Measurements from ENCODE around the gene IMPDH1.

Gene IMPDH1

DNA sequence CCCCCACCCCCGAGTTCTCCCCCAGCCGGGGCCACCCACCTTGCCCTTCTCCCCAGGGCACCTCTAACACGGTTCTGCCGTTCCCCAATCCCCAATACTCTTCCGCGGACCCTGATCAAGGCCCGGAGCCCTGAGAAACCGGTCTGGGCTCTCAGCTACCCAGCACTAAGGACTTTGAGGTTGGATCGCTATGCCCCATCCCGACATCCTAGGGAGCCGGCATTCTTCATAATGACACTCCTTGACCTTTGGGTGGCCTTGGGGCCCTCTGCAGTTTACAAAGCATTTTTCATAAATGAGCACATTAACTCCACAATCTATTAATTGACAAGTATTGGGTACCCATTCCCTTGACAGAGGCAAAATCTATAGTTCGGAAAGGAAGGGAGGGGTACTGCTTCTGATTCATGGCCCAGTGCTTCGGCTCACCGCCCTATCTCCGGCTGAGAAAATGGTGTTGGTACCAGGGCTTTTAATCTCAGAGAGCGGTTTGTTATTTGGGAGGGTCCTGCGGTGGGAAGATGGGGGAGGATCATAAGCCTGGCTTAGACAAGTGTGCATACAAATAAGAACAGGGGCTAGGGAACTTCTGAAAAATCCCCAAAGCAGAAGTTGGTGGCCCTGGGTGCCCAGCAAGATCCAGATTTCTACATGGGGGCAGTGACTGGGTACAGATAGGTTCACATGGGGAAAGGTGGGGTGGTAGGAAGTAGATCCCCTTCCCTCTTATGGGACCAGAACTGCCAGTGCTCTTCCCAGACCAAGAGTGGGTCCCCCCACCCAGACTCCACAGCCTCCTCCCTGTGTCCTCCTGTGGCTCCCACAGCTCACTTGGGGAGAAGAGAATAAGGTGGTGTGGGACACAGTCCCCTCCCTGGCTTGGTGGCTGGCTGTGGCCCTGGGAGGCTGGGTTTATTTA is 3.2 kb downstream of the IMPDH1 start:
- DNase-seq, result no peak

- peak in 6 of 51 donors; percentile 19 to 44 (median 32) for DNase-seq
Observed at GRCh38 chr7:128405471-128406313, 4.1 kb downstream of the IMPDH1 start.

- peak in 2 of 51 donors; percentile 23 to 29 for DNase-seq
Observed at GRCh38 chr7:128404886-128405470, 4.8 kb downstream of the IMPDH1 start.

DNA sequence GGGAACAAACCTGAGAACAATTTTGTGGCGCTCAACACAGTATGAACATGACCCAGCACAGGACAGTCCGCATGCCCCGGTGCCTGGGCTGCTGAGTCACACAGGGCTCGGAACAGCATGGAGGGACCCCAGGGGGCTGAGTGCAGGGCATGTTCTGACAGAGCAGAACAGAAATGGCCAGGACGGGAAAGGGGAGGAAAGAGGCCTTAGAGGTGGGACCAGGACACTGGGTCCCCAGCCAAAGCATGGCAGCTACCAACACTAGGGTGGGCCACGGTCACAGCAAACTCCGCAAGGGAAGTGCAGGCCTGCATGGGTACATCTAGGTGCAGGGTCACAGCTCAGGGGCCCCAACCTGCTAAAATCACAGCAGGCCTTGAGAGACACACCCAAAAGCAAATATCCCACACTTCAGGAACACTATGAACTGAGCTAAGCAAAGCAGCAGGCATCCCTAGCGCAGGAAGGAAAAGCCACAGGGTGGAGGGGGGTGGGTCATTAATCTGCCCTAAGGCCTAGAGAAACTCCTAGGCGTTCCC is 5.6 kb downstream of the IMPDH1 start:
- no peak for DNase-seq

- no peak for DNase-seq
Observed at GRCh38 chr7:128403676-128404075, 6.1 kb downstream of the IMPDH1 start.

GRCh38 chr7:128402356-128402755 is 7.4 kb downstream of the IMPDH1 start:
- DNase-seq, result no peak

DNA sequence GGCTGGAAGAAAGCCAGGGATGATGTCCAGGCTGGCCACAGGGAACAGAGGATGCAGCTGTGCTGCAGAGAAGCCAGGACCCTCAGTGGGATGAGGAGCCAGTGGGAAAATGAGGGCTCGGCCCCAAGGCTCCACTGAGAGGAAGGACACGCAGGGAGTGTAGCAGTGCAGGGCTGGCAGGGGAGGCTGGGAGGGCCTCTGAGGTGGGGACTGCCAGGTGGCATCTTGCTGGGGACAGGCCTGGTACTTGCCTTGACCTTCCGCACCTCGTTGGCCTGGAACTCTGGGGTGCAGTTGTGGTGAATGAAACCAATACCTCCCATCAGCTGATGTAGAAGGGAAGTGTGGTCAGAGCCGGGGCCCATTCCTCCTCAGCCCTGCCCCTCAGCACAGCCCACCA is 9.2 kb downstream of the IMPDH1 start:
- no peak for DNase-seq

- DNase-seq, result no peak
Observed at GRCh38 chr7:128399991-128400390, 9.8 kb downstream of the IMPDH1 start.

- no peak for DNase-seq
Observed at GRCh38 chr7:128398841-128399135, 11.0 kb downstream of the IMPDH1 start.

- peak in 35 of 51 donors; percentile 5 to 70 (median 34) for DNase-seq
Observed at GRCh38 chr7:128398016-128398840, 11.6 kb downstream of the IMPDH1 start.

DNA sequence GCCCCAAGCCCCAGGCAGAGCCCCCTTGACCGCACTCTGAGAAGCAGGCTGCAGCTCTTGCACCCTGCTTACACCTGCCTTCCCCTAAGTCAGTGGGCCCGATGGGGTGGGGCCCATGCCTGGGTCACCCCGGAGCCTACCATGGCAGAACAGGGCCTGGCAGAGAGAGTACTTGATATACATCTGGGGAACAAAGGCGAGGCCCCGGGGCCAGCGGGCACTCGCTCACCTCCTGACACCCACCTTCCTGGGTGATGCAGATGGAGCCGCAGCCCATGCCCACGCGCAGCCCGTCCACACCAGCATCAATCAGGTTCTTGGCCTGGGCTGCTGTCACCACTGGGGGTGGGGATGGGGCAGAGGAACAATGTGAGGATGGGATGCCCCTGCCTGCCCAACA is 13.4 kb downstream of the IMPDH1 start:
- DNase-seq, result no peak

DNA sequence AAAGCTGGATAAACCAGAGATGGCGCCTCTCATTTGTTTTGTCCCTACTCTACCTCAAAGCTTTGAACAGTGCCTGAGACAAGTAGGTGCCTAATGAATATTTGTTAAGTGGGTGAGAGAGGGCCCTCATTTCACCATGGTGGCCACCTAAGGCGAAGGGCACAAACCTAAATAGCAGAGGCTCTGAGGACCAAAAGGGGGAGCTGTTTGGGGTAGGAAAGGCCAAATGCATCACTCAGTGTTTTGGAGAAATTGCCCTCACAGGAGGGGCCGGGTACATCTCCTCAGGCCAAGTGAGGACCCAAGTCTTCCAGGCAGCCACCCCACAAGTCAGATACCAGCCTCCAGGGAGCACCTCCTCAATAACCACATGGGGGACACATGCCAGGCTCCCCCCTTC is 14.0 kb downstream of the IMPDH1 start:
- no peak for DNase-seq

DNA sequence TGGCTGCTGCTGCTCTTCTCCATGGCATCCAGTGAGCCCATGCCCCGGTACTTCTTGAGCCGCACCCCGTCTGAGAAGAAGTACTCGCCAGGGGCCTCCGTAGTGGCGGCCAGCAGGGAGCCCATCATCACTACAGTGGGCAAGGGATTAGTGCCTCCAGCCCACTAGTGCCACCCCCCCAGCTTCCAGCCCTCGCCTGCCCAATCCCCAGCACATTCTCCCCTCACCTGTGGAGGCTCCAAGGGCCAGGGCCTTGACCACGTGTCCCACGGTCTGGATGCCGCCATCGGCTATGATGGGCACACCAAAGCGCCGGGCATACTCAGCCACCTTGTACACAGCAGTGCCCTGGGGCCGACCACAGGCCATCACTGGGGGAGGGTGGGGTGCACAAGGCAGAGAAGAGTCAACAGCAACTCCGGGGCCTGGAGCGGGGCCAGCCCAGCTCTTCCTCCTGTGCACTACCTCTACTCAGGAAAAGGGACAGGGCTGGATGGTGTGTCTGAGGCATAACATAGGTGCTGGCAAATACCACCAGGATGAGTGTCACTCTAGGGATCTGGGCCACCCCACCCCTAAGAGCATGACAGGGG is 14.8 kb downstream of the IMPDH1 start:
- no peak for DNase-seq

DNA sequence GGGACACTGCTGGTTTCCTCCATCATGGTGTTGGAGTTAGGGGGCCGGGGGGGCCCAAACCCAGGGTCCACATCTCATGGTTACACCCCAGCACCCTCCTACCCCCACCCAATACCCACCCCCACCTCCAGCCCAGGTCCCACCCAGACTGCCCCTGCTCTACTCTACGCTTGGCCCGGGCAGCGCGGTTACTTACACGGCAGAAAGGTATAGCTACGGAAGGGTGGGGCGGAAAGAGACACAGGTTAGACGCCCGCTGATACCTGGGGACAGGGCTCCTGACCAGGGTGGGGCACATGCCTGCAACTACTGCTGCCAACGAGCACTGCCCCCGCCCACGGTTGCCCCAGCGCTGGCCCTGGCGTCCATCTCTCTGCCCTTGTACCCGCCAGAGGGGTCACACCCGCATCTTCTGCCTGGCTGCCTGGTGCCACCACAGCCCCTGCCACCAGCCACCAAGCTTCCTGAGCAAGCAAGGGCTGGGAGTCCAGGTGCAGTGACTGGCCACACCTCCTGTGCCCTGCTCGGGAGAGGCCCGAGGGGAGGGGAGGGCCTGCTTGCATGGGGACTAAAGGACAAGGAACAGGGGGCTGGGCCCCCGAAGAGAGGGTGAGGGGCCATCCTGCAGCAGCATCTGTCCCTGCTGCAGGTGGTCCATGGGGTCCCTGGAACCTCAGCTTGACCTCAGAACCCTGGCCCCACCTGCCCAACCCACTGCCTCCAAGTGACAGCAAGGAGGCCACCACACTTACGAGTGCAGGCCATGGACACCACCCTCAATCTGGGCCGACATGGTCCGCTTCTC is 16.1 kb downstream of the IMPDH1 start:
- DNase-seq, result no peak

DNA sequence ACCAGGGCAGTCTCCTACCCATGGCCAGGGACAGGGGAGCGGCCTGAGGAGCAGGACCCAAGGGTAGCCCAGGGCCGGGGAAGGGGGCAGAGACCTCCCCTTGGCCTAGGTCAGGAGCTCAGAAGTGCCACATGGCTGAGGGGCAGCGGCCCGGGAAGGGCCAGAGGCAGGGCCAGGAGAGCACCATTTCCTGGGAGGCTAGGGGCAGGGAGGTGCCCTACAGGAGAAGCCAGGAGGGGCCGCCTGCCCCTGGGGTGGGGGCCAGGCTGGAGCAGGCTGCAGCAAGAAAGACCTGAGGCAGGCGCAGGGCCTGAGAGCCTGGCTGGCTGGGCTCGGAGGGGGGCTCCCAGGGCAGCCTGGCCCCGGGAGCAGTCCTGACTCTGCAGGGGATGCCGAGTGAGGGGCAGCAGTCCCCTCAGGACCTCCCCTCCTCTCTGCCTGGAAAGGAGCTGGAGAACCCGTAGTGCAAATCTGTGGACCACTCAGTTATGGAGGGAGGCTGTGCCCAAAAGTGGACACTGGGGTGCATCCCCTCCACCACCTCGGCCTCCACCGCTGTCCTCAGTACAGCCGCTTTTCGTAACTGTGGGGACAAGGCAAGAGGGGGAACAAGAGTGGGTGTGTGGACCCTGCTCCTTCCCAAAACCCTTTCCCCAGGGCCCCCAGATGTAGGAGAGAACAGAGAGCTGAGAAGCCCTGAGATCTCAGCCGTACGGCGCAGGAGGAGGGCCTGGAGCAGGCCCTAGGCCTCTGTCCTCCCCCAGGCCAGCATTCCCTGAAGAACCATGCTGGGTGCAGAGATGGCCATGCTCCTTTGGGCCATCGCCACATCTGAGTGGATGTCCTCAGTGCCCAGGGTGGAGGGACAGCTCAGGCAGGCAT is 17.1 kb downstream of the IMPDH1 start:
- no peak for DNase-seq

DNA sequence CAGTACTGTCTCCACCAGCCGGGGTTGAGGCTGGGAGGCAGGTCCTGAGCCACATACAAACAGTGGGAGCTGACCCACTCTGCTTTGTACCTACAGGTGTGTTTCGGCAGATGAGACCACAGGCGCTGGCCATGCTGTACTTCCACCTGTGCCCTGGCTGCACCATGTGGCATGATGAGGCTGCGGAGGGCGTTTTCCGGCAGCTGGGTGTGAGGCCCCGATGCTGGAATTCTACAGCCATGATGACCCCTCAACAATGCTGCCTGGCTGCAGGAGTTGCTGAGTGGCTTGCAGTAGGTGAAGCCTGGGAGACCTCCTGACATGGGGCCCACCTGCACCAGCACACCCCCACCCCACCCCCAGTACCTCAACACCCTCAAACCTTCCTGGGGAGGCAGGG is 18.0 kb downstream of the IMPDH1 start:
- no peak for DNase-seq

DNA sequence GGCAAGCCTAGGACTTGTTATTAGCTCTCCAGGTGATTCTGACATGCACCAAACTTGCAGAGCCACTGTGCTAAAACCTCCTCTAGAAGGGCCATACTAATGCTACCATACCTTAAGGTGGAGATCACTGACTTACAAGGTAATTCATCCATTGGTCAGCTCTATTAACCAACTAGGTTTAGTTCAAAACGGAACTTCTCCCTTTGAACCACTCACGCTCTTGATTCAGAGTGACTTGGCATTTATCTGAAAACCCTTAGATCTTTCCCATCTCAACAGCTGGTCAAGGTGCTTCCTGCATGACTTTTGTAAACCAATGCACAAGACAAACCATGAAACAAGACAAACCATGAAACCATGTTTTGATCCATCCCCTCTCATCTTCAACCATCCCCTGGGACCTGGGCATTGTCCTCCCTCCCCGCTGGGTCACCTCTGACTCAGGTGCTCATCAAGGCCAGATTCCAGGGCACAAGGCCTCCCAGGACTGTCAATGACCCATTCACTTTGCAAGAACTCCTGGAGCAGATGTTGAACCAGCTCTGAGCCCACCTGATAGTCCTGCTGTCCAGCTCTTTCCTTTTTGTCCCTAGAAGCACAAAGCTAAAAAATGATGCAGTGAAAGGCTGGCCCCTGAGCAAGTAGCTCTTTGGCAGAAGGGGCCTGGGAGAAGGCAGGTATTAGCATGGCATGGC is 18.8 kb downstream of the IMPDH1 start:
- no peak for DNase-seq
